22Rv1 (cell line): ENCODE measurements around the gene QSOX1.

Source experiments
- ZFX ChIP-seq: fragments of 450-650 bp; IDR thresholded peaks from 2 replicates; pipeline ENCODE4 v1.6.1; 2017; ENCODE audit warnings: antibody characterized with exemption, borderline replicate concordance
- TF ChIP-seq, protein P1 (sequence below): fragments of 450-650 bp; IDR thresholded peaks from 2 replicates; pipeline ENCODE4 v1.5.1; 2017; ENCODE audit warnings: mild to moderate bottlenecking

GRCh38 chr1:180194048-180194425 lies 39.4 kb downstream of the QSOX1 start:
- TF ChIP-seq, protein P1, sequence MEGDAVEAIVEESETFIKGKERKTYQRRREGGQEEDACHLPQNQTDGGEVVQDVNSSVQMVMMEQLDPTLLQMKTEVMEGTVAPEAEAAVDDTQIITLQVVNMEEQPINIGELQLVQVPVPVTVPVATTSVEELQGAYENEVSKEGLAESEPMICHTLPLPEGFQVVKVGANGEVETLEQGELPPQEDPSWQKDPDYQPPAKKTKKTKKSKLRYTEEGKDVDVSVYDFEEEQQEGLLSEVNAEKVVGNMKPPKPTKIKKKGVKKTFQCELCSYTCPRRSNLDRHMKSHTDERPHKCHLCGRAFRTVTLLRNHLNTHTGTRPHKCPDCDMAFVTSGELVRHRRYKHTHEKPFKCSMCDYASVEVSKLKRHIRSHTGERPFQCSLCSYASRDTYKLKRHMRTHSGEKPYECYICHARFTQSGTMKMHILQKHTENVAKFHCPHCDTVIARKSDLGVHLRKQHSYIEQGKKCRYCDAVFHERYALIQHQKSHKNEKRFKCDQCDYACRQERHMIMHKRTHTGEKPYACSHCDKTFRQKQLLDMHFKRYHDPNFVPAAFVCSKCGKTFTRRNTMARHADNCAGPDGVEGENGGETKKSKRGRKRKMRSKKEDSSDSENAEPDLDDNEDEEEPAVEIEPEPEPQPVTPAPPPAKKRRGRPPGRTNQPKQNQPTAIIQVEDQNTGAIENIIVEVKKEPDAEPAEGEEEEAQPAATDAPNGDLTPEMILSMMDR: no peak
- TF ChIP-seq ZFX: no peak
